GM12878 (cell line): ENCODE results near the gene LILRB3. TPM values are rescaled to one million over a fixed set of nuclear protein-coding genes. Genes with fewer than 3 reads are reported as not detected.

Experiments
- ATAC-seq: fragments of 200-7000 bp; cut with Tn5 transposase; 3 replicates; pipeline ENCODE4 v1.9.1; 2020; ENCODE audit warnings: mild to moderate bottlenecking, moderate library complexity
- BruUV-seq: library from RNA; stranded (reverse); fragments of 400-500 nt; replicated peaks from 2 replicates; lab custom pipeline; 2021; lab: Mats Ljungman, UMichigan
- CTCF ChIA-PET: fragments of 300-600 bp; sonication (Branson Sonifier 250); formaldehyde crosslinking; extraction: SDS; loops from one replicate; lab custom pipeline; 2021; ENCODE audit warnings: inconsistent platforms; lab: Yijun Ruan, JAX
- POLR2A ChIA-PET: fragments of 350-600 bp; formaldehyde crosslinking; extraction: SDS; loops from one replicate; lab custom pipeline; 2021; ENCODE audit warnings: inconsistent platforms; lab: Charles Lee
- RAD21 ChIA-PET: fragments of 300-600 bp; sonication (Branson Sonifier 250); formaldehyde crosslinking; loops from one replicate; lab custom pipeline; 2023; ENCODE audit warnings: antibody characterized with exemption; ENCODE audit not compliant: unreplicated experiment; lab: Charles Lee
- SMC1A ChIA-PET: fragments of 300-600 bp; sonication (Branson Sonifier 250); formaldehyde crosslinking; loops from one replicate; lab custom pipeline; 2023; ENCODE audit not compliant: unreplicated experiment, uncharacterized antibody; lab: Charles Lee
- DNase-seq: peaks from one replicate; pipeline ENCODE4 v3.0.0-alpha.2; 2011; ENCODE audit warnings: low read depth, low spot score
- FAIRE-seq: peaks from 3 replicates; lab custom pipeline; 2011; peaks lifted over from hg19 to GRCh38; lab: Jason Lieb, UNC
- H2AFZ ChIP-seq: 2 replicates; pipeline ENCODE4 v1.6.0; 2011; ENCODE audit warnings: low read depth, low read length, control low read depth; ENCODE audit not compliant: control insufficient read depth
- H3K27ac ChIP-seq: 2 replicates; pipeline ENCODE4 v1.5.1; 2011; ENCODE audit warnings: control low read depth; ENCODE audit not compliant: control insufficient read depth, insufficient read depth
- H3K27me3 ChIP-seq, 2 experiments: replicated peaks in 1 of 2; 2 replicates each; pipeline versions ENCODE4 v1.6.0 to v1.6.1; 2011; ENCODE audit warnings: low read length in 1 of 2; ENCODE audit not compliant: control insufficient read depth in 2 of 2, insufficient read depth in 2 of 2
- H3K36me3 ChIP-seq, 2 experiments: 2 replicates each; pipeline ENCODE4 v1.5.1; 2011; ENCODE audit warnings: low read length in 1 of 2; ENCODE audit not compliant: control insufficient read depth in 2 of 2, insufficient read depth in 2 of 2
- H3K4me1 ChIP-seq: 2 replicates; pipeline ENCODE4 v1.6.1; 2011; ENCODE audit warnings: mild to moderate bottlenecking, low read length, moderate library complexity, mixed read lengths; ENCODE audit not compliant: control insufficient read depth, insufficient read depth
- H3K4me2 ChIP-seq: 2 replicates; pipeline ENCODE4 v1.6.0; 2011; ENCODE audit warnings: control low read depth; ENCODE audit not compliant: control insufficient read depth, insufficient read depth
- H3K4me3 ChIP-seq: fragments of 200-600 bp; sonication (generic); 2 replicates; pipeline ENCODE4 v1.5.1; 2016
- H3K79me2 ChIP-seq: 2 replicates; pipeline ENCODE4 v1.6.0; 2011; ENCODE audit warnings: low read length; ENCODE audit not compliant: control insufficient read depth, insufficient read depth
- H3K9ac ChIP-seq: 2 replicates; pipeline ENCODE4 v1.8.0; 2011; ENCODE audit warnings: low read length, control low read depth, mixed read lengths; ENCODE audit not compliant: control insufficient read depth, insufficient read depth
- H3K9me3 ChIP-seq: replicated peaks from 3 replicates; pipeline ENCODE4 v1.5.1; 2011; ENCODE audit warnings: mild to moderate bottlenecking, low read length; ENCODE audit not compliant: control insufficient read depth, insufficient read depth
- H4K20me1 ChIP-seq: 2 replicates; pipeline ENCODE4 v1.6.0; 2011; ENCODE audit not compliant: control insufficient read depth, insufficient read depth
- CHD1 ChIP-seq: IDR thresholded peaks from 2 replicates; pipeline ENCODE4 v1.6.1; 2012; ENCODE audit warnings: low read depth, low read length, improper control_type of control experiment
- CHD4 ChIP-seq: fragments of 200-600 bp; sonication (generic); IDR thresholded peaks from 2 replicates; pipeline ENCODE4 v1.6.1; 2016; ENCODE audit warnings: mild to moderate bottlenecking
- EED ChIP-seq: sonication (generic); IDR thresholded peaks from 2 replicates; pipeline ENCODE4 v1.6.1; 2016; ENCODE audit warnings: antibody characterized with exemption, low read depth
- ESRRA ChIP-seq: IDR thresholded peaks from 2 replicates; pipeline ENCODE4 v1.6.1; 2012; ENCODE audit warnings: mild to moderate bottlenecking, low read length, improper control_type of control experiment
- HDAC2 ChIP-seq: fragments of 200-600 bp; sonication (generic); IDR thresholded peaks from 2 replicates; pipeline ENCODE4 v1.6.1; 2017
- MXI1 ChIP-seq: fragments of 150-350 bp; IDR thresholded peaks from 2 replicates; pipeline ENCODE4 v1.6.1; 2011; ENCODE audit warnings: low read depth, mild to moderate bottlenecking, inconsistent platforms, low read length, improper control_type of control experiment
- NRF1 ChIP-seq: conservative IDR thresholded peaks from 2 replicates; pipeline ENCODE4 v1.6.1; 2011; ENCODE audit warnings: mild to moderate bottlenecking, low read depth, low read length, improper control_type of control experiment
- POLR2A ChIP-seq: IDR thresholded peaks from 2 replicates; pipeline ENCODE4 v1.6.1; 2011; ENCODE audit warnings: low read depth, mild to moderate bottlenecking, low read length
- RAD51 ChIP-seq: fragments of 450-650 bp; IDR thresholded peaks from 2 replicates; pipeline ENCODE4 v1.6.1; 2016; ENCODE audit warnings: moderate library complexity, mild to moderate bottlenecking, inconsistent platforms
- RCOR1 ChIP-seq: conservative IDR thresholded peaks from 2 replicates; pipeline ENCODE4 v1.6.1; 2012; ENCODE audit warnings: low read depth, low read length, improper control_type of control experiment
- SMAD1 ChIP-seq: fragments of 450-650 bp; IDR thresholded peaks from 2 replicates; pipeline ENCODE4 v1.6.1; 2018; ENCODE audit warnings: mild to moderate bottlenecking, low read depth; ENCODE audit not compliant: partially characterized antibody
- STAT3 ChIP-seq: IDR thresholded peaks from 2 replicates; pipeline ENCODE4 v1.6.1; 2011; ENCODE audit warnings: low read depth, low read length, improper control_type of control experiment
- WGBS: methylation state at CpG from one replicate; pipeline ENCODE4 v1.1.6; 2016; ENCODE audit warnings: low lambda C conversion rate; ENCODE audit not compliant: insufficient replicate concordance, insufficient coverage; ENCODE audit errors: missing lambda C conversion rate; 5-methylcytosine and 5-hydroxymethylcytosine counted together
- in situ Hi-C: fragments of 300-500 bp; cut with MboI; formaldehyde crosslinking; loops from 9 replicates; pipeline ENCODE4 v1.14.3; 2018; ENCODE audit warnings: mixed read lengths
- intact Hi-C: fragments of 100-400 bp; cut with micrococcal nuclease; formaldehyde crosslinking; loops from one replicate; pipeline ENCODE4 v1.14.2; 2022; ENCODE audit not compliant: unreplicated experiment
- polyA plus RNA-seq, 11 experiments: library from polyadenylated mRNA; depleted of rRNA in 4 of 11; unstranded in 6 of 11; stranded (reverse) in 5 of 11; fragments of >200 nt; fragmentation: Nextera tagmentation in 4 of 11; fragmentation: Illumina TruSeq in 1 of 11; extraction: Ambion mirVana in 4 of 11; extraction: Trizol in 1 of 11; gene quantifications; 1 replicate in 1 of 11; 2 replicates in 10 of 11; pipeline versions ENCODE4 v1.2.1 to v1.2.3, GENCODE V29; 2011 to 2016; ENCODE audit warnings: inconsistent platforms in 2 of 11, missing spikeins in 2 of 11, low read depth in 1 of 11
- total RNA-seq, 4 experiments: library from RNA; depleted of rRNA in 3 of 4; stranded (reverse); fragments of >200 nt in 3 of 4; fragmentation: Illumina TruSeq in 1 of 4; extraction: Trizol in 1 of 4; gene quantifications; 2 replicates each; pipeline versions ENCODE4 v1.2.1 to v1.2.3, GENCODE V29; 2013 to 2021
- TF ChIP-seq, protein P1 (sequence below): fragments of 150-350 bp; IDR thresholded peaks from 2 replicates; pipeline ENCODE4 v1.6.1; 2014; ENCODE audit warnings: mild to moderate bottlenecking, low read depth, low read length
- TF ChIP-seq, protein P2 (sequence below): fragments of 450-650 bp; IDR thresholded peaks from 2 replicates; pipeline ENCODE4 v1.6.1; 2017; ENCODE audit warnings: mild to moderate bottlenecking, low read depth, inconsistent platforms; ENCODE audit not compliant: poor library complexity, severe bottlenecking

LILRB3 gene
- total and polyA plus RNA-seq, 10 of the 15 experiments (the other 5 are each of a cell fraction or from before 2014, with no cell fraction given), result 0.04 to 1.1 (median 0.18) TPM; not detected in 1

DNA sequence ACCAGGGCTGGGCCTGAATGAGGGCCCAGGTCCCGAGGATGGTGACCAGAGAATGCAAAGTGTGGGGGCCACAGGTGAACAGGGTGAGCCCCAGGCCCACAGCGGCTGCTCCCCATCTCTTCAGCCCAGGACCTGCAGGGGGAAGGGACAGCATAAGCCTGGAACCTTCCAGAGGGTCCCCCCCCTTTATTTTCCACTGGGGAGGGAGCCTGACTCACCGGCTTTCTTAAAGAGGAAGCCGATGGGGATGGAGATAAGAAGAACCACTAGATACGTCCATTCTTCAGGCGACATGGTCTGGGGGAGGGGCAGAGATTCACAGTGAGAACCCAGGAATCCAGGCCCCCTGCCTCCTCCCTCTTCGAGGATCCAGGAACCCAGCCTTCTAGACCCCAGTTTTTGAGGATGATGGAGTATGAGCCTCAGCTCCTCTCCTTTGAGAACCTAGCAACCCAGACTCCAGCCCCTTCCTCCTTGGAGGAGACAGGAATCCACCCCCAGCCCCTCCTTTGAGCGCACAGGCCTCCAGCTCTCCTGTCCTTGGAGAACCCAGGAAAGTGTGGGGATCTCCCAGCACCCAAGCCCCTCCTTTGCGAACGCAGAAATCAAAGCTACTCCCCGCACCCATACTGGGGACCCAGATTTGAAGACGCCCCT, 34.5 kb downstream of the LILRB3 start (continued):
- TF ChIP-seq, protein P1, sequence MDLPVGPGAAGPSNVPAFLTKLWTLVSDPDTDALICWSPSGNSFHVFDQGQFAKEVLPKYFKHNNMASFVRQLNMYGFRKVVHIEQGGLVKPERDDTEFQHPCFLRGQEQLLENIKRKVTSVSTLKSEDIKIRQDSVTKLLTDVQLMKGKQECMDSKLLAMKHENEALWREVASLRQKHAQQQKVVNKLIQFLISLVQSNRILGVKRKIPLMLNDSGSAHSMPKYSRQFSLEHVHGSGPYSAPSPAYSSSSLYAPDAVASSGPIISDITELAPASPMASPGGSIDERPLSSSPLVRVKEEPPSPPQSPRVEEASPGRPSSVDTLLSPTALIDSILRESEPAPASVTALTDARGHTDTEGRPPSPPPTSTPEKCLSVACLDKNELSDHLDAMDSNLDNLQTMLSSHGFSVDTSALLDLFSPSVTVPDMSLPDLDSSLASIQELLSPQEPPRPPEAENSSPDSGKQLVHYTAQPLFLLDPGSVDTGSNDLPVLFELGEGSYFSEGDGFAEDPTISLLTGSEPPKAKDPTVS, result peak; percentile 96; the same call in 1 of the 2 replicates
- TF ChIP-seq CHD4 (no peak), RAD51 (no peak)

- 88% methylated on average over 11 of the region's 11 CpGs for whole genome bisulfite sequencing
- TF ChIP-seq ESRRA, result no peak
- no peak for TF ChIP-seq POLR2A
- TF ChIP-seq, protein P2, sequence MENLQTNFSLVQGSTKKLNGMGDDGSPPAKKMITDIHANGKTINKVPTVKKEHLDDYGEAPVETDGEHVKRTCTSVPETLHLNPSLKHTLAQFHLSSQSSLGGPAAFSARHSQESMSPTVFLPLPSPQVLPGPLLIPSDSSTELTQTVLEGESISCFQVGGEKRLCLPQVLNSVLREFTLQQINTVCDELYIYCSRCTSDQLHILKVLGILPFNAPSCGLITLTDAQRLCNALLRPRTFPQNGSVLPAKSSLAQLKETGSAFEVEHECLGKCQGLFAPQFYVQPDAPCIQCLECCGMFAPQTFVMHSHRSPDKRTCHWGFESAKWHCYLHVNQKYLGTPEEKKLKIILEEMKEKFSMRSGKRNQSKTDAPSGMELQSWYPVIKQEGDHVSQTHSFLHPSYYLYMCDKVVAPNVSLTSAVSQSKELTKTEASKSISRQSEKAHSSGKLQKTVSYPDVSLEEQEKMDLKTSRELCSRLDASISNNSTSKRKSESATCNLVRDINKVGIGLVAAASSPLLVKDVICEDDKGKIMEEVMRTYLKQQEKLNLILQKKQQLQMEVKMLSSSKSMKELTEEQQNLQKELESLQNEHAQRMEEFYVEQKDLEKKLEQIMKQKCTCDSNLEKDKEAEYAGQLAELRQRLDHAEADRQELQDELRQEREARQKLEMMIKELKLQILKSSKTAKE, result no peak
- TF ChIP-seq EED, result no peak
- TF ChIP-seq MXI1, result no peak
- no peak for TF ChIP-seq STAT3
- TF ChIP-seq RCOR1, result no peak
- no peak for TF ChIP-seq NRF1
- TF ChIP-seq SMAD1, result no peak
- no peak for TF ChIP-seq HDAC2
- TF ChIP-seq CHD1, result no peak
- FAIRE-seq, result no peak
- peaks cover 14% of the 10 kb centered on the region for H3K79me2 ChIP-seq
- peaks cover 10% of the 10 kb centered on the region for H3K4me1 ChIP-seq
- no peaks in the 10 kb centered on the region for H3K36me3 ChIP-seq
- no peak overlapping the region for H3K4me2 ChIP-seq
- H3K4me3 ChIP-seq, result no peak overlapping the region
- ChIA-PET SMC1A (no interaction called here), CTCF (interaction anchor here (1.8 to 3.9 kb wide), 3 partner anchors 27 to 204 kb away, joined by 4 to 21 read pairs (median 17); partner anchors contain the start of gene LENG1), RAD21 (no interaction called here), POLR2A (no interaction called here)
- H3K27ac ChIP-seq, result no peak overlapping the region
- H4K20me1 ChIP-seq, result no peaks in the 10 kb centered on the region
- no peaks in the 10 kb centered on the region for H3K9me3 ChIP-seq
- H3K9ac ChIP-seq, result no peak overlapping the region
- H3K27me3 ChIP-seq, result no peaks in the 10 kb centered on the region
- no peak for DNase-seq
- no peak overlapping the region for H2AFZ ChIP-seq
- ATAC-seq, result no peak
- in situ Hi-C loops, result no loop called here
- BruUV-seq, result no TSS peak
- intact Hi-C loops, result no loop called here
Measured at GRCh38 chr19:54186934-54187381, 35.8 kb downstream of the LILRB3 start.
